HL-60 (cell line): ENCODE measurements around the gene JARID2.

Source experiments
- CTCF ChIP-seq: IDR thresholded peaks from one replicate; pipeline ENCODE4 v1.5.1; 2011; ENCODE audit warnings: low read length, control low read depth, inconsistent platforms; ENCODE audit not compliant: insufficient read depth
- POLR2AphosphoS5 ChIP-seq: IDR thresholded peaks from 2 replicates; pipeline ENCODE4 v1.6.1; 2012; ENCODE audit warnings: low read depth
- REST ChIP-seq: IDR thresholded peaks from 2 replicates; pipeline ENCODE4 v1.6.1; 2012; ENCODE audit warnings: low read depth; ENCODE audit not compliant: insufficient replicate concordance

DNA sequence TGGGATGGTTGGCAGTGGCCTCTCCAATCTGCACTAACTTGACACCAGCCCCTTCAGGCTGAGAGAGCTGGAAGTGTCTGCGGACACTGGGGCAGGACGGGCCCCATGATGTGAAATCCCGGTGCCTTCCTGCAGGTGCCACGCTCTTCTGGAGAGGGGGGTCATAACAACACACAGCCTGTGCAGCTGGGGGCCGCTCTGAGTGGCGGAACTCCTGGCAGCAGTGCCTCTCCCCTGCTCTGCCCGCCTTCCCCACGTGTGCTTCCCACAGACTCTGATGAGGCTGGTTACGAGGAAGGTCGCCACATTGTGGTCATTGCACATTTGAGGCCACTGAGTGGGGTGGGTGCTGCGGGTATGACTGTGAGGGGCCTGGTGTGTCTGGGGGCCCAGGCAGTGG, 271.7 kb downstream of the JARID2 start:
- TF ChIP-seq CTCF (no peak), POLR2AphosphoS5 (no peak), REST (no peak)
